Myocyte (in vitro differentiated cells): Measurements from ENCODE around the gene DAPK1. TPM values are rescaled to one million over a fixed set of nuclear protein-coding genes. Genes with fewer than 3 reads are reported as not detected.
A peak's percentile ranks its signal among the peaks of the same experiment; 100 is the strongest.
"Not testable (repeated sequence)": the region's sequence is repeated elsewhere in the genome, so short reads cannot be mapped to it uniquely, and the experiment has no call there.

Experiments used
- DNase-seq: peaks from one replicate; pipeline ENCODE4 v3.0.0-alpha.2; 2012; ENCODE audit warnings: low read depth
- total RNA-seq: library from RNA; depleted of rRNA; stranded (reverse); fragments of >200 nt; gene quantifications from 2 replicates; pipeline ENCODE4 v1.2.3, GENCODE V29; 2014

DAPK1 gene
- total RNA-seq, 1 donor from 2014 or later: 68.3 TPM

DNA sequence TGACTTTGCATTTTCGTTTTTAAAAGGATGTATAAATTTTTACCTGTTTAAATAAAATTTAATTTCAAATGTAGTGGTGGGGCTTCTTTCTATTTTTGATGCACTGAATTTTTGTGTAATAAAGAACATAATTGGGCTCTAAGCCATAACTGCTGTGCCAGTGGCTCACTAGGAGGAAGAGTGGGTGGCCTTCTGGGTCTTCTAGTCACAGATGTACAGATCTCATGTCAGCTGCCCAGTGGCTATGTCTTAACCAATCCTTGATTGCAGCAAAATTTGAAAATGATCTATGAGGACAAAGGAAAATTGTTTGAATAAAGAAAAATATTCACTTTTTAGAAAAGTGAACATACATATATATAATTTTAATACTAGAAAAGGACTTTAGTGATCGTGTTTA lies 233.7 kb downstream of the DAPK1 start:
- DNase-seq: no peak

- DNase-seq: no peak
Measured at GRCh38 chr9:87732344-87732743, 234.7 kb downstream of the DAPK1 start.

DNA sequence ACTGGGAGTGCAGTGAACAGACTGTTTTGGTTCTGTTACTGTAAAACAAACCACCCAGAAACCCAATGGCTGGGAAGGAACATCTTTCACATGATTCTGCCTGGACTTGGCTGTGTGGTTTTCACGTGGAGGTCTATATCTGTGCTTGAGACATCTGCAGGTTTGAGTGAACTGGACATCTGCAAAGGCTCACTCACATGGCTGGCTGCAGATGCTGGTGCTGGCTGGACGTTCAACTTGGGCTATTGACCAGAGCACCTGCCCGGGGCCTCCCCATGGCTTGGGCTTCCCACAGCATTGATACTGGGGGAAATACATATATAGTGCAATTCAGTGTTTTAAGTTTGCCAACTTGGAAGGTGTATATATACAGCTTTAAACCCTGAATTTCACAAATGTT lies 235.1 kb downstream of the DAPK1 start:
- DNase-seq: peak; percentile 63

DNA sequence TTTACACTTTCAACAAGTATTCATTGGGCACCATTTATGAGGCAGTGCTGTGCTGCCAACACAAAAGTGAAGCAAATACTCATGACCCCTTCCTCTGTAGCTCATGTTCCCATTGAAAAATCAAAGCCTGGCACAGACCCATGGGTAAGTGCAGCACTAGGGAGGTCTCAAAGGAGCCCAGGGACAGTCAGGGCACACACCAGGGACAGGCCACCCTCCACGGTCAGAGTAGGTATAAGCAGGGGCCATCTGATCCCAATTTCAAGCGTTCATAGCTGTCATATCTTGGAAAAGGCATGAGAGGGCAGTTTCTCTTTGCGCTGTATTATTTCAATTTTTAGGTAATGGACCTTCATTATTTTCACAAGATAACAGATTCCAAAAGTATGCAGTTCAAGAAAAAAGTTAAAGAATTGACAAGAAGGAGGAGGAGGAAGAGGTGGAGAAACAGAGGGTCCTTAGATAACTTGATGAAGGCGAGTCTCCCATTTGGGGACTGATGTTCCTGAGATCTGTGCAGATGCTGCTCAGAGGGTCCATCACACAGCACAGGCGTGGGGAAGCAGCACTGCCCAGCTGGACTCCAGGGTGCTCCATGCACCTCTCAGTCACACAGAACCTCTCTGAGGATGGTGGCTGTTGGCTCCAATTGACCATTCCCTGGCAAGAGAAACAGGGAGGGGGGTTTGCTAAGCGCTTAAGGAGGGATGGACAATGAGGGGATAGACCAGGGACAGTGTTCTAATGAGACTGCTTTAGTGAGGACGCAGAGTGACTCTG lies 235.8 kb downstream of the DAPK1 start:
- DNase-seq: no peak

GRCh38 chr9:87734106-87734505 lies 236.4 kb downstream of the DAPK1 start:
- DNase-seq: no peak

GRCh38 chr9:87739546-87739945 lies 241.9 kb downstream of the DAPK1 start:
- DNase-seq: no peak

DNA sequence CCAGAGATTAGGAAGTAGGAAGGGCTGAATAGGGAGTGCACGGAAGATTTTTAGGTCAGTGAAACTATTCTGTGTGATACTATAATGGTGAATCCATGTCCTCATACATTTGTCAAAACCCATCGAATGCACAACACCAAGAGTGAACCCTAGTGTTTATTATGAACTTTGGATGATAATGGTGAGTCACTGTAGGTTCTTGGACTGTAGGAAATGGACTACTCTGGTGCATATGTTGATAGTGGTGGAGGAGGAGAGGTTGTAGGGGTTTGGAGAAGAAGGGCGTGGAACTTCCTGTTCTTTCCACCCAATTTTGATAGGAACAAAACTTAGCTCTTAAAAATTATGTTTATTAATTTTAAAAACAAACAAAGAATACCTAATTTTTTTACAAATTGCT lies 242.5 kb downstream of the DAPK1 start:
- no peak for DNase-seq

GRCh38 chr9:87741326-87741725 lies 243.7 kb downstream of the DAPK1 start:
- DNase-seq: no peak

DNA sequence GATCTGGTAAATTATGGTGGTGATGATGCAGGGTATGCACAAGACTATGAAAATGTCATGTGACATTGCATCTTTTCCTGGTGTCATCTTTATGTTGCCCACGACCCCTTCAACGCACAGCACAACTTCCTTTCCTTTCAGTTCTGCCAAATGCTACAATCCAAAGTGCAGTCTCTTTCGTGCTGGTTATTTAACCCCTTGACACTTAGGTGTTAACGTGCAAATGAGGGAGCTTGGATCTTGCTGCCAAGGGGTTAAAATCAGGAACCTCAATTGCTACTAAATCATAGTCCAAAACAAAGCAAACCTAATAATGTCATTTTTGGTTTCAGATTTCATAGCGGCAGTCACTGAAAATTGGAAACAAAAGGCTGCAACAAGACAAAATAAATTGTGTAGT lies 244.2 kb downstream of the DAPK1 start:
- no peak for DNase-seq

DNA sequence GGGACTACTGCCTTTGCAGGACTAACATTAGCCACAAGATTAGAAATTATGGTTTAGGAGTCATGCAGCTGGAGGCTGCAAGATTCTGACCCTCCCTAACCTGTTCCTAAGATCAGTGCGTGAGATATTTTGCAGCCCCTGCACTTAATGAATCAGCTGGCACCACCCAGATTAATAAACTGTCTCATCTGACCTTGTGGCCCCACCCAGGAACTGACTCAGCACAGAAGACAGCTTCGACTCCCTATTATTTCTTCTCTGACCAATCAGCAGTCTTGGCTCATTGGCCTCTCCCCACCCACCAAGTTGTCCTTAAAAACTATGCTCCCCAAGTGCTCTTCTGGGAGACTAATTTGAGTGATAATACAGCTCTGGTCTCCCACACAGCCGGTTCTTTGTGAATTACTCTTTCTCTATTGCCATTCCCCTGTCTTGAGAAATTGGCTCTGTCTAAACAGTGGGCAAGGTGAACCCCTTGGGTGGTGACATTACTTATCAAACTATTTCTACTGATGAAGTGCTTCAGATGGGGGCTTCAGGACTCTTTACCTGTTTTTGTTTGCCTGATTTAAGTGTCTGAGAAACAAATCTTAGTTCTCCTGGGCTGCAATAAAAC lies 245.3 kb downstream of the DAPK1 start:
- DNase-seq: no peak

GRCh38 chr9:87744247-87744646 lies 246.6 kb downstream of the DAPK1 start:
- DNase-seq: not testable (repeated sequence)

DNA sequence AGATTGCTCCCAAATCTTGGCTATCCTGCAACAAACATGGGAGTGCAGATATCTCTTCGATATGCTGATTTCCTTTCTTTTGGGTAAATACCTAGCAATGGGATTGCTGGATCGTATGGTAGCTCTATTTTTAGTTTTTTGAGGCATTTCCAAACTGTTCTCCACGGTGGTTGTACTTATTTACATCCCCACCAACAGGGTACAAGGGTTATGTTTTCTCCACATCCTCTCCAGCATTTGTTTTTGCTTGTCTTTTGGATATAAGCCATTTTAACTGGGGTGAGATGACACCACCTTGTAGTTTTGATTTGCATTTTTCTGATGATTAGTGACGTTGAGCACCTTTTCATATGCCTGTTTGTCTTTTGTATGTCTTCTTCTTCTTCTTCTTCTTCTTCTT lies 248.5 kb downstream of the DAPK1 start:
- no peak for DNase-seq

DNA sequence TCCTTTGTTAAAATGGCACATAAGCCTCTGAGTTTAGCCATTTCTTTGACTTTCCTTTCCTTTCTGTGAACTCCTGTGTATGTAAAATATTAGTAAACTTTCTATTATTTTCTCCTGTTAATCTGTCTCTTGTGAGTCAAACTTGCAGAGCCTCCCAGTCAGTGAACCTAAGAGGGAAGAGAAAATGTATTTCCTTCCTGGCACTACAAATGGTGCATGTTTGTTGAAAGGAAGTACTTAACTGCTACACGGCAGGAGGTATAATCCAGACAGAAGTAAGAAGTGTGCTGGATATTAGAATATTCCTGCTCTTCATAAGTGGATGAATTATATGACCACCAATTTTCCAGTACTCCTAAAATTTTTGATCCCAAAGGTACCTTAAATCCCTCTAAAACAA lies 251.2 kb downstream of the DAPK1 start:
- no peak for DNase-seq

DNA sequence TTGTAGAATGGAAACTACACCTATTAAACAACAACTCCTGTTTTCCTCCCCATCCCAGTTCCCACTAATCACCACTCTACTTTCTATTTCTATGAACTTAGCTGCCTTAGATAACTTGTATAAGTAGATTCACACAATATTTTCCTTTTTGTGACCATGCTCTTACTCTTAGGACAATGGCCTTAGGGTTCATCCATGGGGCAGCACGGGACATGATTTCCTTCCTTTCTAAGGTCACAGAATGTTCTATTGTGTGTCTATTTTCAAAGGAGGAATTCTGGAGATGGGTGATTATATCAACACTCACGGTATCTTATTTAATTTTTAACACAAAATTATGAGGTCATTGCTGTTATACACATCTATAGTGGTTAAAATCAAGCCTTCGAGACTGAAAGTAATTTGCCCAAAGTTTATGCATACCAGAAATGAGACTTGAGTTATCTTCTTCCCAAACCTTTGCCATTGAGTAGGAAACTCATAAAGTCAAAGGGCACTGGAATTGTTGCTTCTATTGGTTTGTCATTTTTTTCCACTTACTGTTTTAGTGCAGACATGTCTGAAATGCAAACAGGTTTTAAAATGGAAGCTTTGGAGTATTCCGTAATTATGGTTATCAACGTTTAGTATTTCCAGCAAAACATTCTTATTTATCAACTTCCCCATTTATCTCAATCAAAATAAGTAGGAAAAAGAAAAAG lies 251.8 kb downstream of the DAPK1 start:
- DNase-seq: no peak

DNA sequence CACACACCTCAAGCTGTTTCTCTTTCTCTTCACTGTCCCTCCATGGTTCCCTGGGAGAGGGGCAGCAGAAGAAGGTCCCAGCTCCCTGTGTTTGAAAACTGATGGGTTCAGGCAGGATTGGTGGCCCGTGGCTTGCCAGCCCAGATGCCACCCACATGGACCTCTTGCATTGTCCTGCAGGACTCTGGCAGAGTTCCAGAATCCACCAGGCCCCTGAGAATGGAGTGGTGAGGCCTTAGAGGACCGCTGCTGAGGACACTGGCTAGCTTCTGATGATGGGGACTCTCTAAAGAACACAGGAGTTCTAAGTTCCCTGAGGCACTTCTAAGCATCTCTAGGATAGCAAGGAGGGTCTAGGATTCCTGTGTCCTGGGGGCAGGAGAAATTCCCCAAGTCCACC lies 253.1 kb downstream of the DAPK1 start:
- no peak for DNase-seq

- DNase-seq: no peak
Measured at GRCh38 chr9:87751423-87751822, 253.8 kb downstream of the DAPK1 start.

DNA sequence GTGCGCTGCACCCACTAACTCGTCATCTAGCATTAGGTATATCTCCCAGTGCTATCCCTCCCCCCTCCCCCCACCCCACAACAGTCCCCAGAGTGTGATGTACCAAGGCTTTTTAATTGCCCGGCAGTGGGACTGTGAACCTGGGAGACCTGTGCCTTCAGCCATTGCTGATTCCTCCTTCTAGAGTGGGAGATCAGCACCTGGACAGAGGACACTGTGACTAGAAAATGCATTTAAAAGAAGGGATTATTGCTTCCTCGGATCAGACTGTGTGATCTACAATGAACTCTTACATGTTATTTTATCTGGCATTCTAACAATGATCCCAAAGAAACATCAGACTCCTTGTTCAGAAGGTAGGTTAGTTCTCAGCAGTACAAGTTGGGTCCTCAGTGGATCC lies 254.2 kb downstream of the DAPK1 start:
- DNase-seq: no peak

- no peak for DNase-seq
Measured at GRCh38 chr9:87753313-87753712, 255.6 kb downstream of the DAPK1 start.
